NT2/D1 (cell line): ENCODE measurements around the gene CLASP1.
"Not testable (repeated sequence)": the region's sequence is repeated elsewhere in the genome, so short reads cannot be mapped to it uniquely, and the experiment has no call there.

ENCODE experiments used
- SUZ12 ChIP-seq: IDR thresholded peaks from 2 replicates; pipeline ENCODE4 v1.6.1; 2011; ENCODE audit not compliant: insufficient read length, insufficient read depth; ENCODE audit errors: extremely low read depth
- YY1 ChIP-seq: IDR thresholded peaks from 2 replicates; pipeline ENCODE4 v1.6.1; 2011; ENCODE audit not compliant: insufficient read length, insufficient read depth
- ZNF274 ChIP-seq: IDR thresholded peaks from 2 replicates; pipeline ENCODE4 v1.6.1; 2011; ENCODE audit warnings: mild to moderate bottlenecking, low read depth, low read length

- not testable (repeated sequence) for TF ChIP-seq ZNF274, YY1, SUZ12
Observed at GRCh38 chr2:121301190-121301589, 348.1 kb downstream of the CLASP1 start.
